Right renal cortex interstitium (tissue), 3 donors: ENCODE results near the gene FCN1. TPM values are rescaled to one million over a fixed set of nuclear protein-coding genes. Genes with fewer than 3 reads are reported as not detected.
"Not testable (repeated sequence)": the region's sequence is repeated elsewhere in the genome, so short reads cannot be mapped to it uniquely, and the experiment has no call there.

Source experiments
- DNase-seq, 3 donors: peaks; one replicate each; pipeline ENCODE4 v3.0.0-alpha.2; 2013; ENCODE audit warnings: low read depth in 3 of 3, low spot score in 2 of 3
- polyA plus RNA-seq, 3 donors: library from polyadenylated mRNA; unstranded; fragments of 120-200 nt; gene quantifications; one replicate each; pipeline ENCODE4 v1.2.1, GENCODE V29; 2013; ENCODE audit not compliant: insufficient read length in 3 of 3

FCN1 gene
- polyA plus RNA-seq, 3 donors = 2.6 to 3.2 (median 2.8) TPM

GRCh38 chr9:134861595-134862334, 55.9 kb downstream of the FCN1 start:
- no peak for DNase-seq

- no peak for DNase-seq
These were observed 57.2 kb downstream of the FCN1 start for GRCh38 chr9:134860510-134860909.

- no peak for DNase-seq
These were observed 59.5 kb downstream of the FCN1 start for GRCh38 chr9:134858051-134858841.

GRCh38 chr9:134857451-134857850, 60.3 kb downstream of the FCN1 start:
- not testable (repeated sequence) for DNase-seq

- no peak for DNase-seq
These were observed 61.8 kb downstream of the FCN1 start for GRCh38 chr9:134855900-134856377.

Other genes with a start within 250 kb of the FCN1 start
- under 1 TPM; 0.47 to 0.62 (median 0.52) TPM for gene FCN2, start 37.1 kb downstream of the FCN1 start, polyA plus RNA-seq
- gene OLFM1, start 169.8 kb upstream of the FCN1 start, polyA plus RNA-seq = 1 to 10 TPM; 3.2 to 5.7 (median 3.6) TPM